C1 segment of cervical spinal cord (tissue), 14 donors: ENCODE results near the gene ADRA1B.
"Not testable (repeated sequence)": the region's sequence is repeated elsewhere in the genome, so short reads cannot be mapped to it uniquely, and the experiment has no call there.

Experiments used
- DNase-seq, 14 donors: peaks; one replicate each; lab custom pipeline; 2025; lab: John Stamatoyannopoulos, UW

The ADRA1B gene

DNA sequence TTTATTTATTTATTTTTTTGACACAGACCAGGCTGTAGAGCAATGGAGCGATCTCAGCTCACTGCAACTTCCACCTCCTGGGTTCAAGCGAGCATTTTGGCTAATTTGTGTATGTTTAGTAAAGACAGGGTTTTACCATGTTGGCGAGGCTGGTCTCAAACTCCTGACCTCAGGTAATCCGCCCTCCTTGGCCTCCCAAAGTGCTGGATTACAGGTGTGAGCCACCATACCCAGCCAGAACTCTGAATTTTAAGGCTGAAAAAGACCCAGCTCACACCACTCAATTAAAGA is 49.5 kb downstream of the ADRA1B start:
- not testable (repeated sequence) for DNase-seq

DNA sequence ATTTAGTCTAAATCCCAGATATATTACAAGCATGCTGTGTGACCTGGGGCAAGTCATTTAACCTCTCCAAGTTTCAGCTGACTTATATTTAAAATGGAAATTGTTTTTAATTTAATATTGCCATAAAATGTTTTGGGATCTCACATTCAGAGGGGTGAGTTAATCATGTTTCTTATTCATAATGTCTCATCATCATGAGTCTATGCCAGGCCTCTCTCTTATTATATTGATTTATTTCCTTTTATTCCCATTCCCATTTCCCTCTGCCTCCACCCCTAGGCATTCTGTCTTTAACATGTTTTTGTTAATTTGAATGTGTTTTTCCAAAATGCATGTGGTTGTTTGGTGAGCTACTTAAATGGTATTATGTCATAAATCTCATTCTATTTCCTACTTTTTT is 53.7 kb downstream of the ADRA1B start:
- DNase-seq = no peak

DNA sequence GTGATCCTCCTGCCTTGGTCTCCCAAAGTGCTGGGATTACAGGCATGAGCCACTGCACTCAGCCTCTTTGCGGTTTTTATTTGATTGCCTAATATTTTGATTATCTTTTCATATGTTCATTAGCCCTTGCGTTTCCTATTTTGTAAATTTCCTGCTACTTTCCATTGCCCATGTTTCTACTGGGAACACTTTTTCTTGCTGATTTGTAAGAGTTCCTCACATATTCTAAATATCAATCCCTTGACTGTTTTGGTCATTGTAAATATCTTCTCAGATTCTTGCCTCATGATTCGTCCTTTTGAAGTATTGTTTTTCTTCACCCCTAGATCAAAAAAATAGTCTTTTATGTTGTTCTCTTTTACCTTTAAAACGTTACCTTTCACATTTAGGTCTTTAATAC is 54.8 kb downstream of the ADRA1B start:
- no peak for DNase-seq

DNA sequence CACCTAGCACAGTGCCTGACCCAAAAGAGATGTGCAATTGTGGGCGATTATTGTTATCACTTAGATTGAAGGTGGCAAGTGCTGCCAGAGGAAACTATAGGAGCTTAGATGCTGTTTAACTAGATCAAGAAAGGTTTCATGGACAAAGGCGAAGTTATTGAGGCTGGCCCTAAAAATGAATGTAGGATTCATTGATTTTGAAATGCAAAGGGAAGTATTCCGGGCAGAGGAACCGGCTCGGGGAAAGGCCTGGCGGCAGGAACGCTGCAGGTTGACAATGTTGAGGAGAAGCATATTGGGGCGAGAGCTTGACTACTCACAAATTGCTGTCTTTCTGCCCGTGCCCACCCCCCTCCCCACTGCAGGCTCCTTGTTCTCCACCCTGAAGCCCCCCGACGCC is 55.2 kb downstream of the ADRA1B start:
- no peak for DNase-seq

DNA sequence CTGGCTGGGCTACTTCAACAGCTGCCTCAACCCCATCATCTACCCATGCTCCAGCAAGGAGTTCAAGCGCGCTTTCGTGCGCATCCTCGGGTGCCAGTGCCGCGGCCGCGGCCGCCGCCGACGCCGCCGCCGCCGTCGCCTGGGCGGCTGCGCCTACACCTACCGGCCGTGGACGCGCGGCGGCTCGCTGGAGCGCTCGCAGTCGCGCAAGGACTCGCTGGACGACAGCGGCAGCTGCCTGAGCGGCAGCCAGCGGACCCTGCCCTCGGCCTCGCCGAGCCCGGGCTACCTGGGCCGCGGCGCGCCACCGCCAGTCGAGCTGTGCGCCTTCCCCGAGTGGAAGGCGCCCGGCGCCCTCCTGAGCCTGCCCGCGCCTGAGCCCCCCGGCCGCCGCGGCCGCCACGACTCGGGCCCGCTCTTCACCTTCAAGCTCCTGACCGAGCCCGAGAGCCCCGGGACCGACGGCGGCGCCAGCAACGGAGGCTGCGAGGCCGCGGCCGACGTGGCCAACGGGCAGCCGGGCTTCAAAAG is 55.7 kb downstream of the ADRA1B start:
- no peak for DNase-seq

DNA sequence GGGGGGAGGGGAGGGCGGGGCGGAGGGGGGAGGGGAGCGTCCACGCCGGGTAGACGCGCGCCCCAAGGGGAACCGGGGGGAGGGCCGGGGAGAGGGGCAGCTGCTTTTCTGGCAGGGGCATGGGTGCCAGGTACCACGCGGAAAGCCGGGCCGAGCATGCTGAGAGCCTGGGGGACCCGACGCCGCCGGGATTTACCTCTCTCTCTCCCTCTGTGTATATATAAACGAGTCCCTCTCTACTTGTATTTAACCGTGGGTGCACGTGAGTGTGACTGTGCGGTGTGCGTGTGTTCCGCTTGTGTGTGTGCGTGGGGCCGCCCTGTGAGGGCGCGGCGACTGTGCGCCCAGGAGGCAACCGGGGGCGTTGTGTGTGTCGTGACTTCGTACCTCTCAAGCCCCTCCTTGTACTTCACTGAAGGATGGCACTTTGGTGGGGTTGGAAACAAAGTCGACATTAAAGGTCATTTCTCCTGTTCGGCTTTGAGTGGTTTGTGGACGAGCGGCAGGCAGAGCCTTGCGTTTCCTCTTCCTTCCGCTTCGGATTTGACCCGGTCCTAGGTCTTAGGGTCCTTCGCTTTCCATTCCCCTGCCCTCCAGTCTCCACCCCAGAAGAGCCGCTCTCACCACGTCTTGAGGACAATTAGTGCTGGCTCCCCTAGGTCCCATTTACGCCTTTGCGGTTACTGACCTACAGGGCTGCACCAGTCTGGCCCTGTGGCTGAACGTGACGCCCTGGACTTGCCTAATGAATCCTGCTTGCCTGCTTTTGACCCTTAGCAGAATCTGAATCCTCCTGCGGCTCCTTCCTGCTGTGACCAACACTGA is 56.5 kb downstream of the ADRA1B start:
- DNase-seq = no peak

DNA sequence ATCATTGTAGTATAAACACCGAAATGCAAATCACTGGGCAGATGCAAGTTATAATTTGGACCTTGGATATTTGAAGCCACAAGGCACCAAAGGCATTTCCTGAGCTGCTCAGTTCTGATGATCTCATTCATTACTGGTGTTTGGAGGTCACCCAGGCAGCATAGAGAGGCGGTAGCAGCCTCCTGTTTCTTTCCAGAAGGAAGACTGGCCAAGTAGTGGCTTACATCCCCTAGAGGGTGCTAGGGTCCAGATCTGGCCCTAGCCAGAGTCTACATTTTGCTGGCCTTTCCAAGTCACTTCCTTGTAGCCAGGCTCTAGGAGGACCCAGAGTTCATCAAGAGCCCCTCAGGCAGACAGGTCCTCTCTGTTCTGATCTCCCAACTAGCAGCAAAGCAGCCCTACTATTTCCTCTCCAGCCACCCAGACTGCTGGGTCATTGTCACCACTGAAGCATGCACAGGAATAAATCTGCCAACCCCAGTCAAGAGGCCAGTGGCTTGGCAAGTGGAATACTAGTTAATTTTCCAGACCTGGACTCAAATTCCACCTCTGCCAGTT is 59.3 kb downstream of the ADRA1B start:
- peak in 2 of 14 donors; percentile 1 to 2 for DNase-seq

DNA sequence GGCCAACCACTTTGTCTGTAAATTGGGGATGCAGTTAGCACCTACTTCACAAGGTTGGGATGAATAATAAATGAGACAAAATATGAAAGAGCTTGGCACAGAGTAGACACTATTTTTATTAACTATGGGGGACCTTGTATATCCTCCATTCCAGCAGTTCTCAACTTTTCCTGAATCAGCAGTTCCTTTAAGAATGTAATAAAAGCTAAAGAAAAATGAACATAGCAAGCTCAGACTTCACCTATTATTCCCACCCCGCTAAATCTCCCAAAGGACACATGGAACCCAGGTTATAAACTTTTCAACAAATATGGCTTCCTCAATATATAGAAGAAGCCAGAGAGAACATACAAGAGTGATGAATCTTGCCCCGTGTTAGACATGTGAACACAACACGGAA is 60.6 kb downstream of the ADRA1B start:
- no peak for DNase-seq

DNA sequence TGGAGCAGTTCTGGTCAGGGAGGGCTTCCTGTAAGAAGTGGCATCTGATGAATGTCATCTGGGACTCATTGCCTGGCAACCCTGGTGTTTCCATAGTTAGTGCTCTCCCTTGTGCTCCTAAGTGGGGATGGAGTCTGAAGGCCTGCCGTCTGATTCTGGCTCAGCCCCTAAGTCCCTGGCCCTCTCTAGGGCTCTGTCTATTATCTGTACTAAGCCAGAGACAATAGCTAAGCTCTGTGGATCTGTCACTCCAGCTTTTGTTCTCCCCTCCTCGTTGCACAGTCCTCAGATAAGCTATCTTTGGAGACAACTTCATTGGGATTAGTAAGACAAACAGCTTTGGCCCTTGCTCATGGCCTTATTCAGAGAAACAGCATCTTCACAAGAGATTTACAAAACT is 62.1 kb downstream of the ADRA1B start:
- no peak for DNase-seq

DNA sequence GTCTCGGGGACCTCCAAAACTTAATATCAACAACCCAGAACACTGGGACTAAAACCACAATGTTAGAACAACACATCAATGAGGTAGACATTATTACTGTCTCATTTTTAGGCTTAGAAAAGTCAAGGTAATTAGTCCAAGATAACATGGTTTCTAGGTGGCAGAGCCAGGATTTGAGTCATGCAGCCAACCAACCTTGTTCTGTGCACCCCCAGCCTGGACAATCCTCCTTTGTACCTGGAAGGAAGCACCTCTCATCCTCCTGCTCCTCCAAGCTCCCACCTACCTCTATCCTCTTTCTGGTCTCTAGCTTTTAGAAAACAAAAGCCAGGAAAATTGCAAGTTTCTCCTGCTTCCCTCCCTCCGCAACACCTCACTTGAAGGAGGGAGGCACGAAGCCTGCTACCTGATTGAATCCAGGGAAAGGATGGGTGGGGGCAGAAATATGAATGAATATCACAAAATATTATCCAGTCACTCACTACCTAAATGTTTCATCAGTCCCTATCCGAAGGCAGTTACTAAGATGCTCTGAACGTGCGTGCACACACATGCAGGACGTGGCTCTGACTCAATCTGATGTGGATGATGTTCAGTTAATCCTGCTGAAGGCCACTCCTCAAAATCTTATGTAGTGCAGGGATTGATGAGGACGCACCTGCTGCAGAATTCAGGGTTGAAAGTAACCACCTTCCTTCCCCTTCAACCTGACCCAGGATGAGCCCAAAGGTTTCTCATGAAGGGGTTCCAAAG is 66.3 kb downstream of the ADRA1B start:
- DNase-seq = no peak

DNA sequence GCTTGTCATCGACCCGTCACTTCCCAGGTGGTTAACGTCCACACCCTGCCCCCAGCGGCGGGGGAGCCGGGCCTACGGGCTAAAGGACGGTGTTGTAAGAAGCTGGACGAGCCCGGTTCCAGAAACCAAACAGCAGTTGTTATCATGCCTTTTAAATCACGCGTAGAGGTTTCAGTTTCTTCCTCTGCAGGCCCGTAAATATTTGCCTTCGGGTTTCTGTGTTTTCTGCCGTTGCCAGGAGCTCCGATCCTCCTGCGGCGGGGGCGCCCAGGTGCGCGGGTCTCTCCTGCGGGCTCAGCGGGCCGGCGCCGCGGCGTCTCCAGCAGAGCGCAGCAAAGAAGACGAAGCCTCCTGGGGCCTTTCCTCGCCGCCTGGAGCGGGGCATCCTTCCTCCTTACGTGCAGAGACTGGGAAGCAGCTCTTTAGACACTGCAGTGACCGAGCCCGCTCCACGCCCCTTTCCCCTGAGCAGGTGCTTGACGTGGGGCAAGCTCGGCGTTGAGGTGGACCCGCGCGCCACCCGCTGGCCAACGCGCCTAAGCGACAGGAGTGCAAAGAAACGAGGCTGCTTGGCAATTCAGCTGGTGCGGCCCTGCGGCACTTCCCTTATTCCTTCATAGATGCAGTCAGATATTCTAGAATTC is 70.9 kb downstream of the ADRA1B start:
- peak in 12 of 14 donors; percentile 4 to 54 (median 32) for DNase-seq

DNA sequence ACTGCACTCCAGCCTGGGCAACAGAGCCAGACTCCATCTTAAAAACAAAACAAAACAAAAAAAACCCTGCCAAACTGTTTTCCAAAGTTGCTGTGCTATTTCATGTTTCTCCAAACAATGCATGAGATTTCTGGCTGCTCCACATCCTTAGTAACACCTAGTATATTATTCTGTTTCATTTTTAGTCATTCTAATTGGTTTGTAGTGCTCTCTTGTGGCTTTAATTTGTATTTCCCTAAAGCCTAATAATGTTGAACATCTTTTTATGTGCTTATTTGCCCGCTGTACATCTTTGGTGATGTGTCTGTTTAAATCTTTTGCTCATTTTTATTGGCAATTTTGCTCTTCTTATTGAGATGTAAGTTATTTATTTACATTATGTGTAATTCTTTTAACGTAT is 74.2 kb downstream of the ADRA1B start:
- no peak for DNase-seq

DNA sequence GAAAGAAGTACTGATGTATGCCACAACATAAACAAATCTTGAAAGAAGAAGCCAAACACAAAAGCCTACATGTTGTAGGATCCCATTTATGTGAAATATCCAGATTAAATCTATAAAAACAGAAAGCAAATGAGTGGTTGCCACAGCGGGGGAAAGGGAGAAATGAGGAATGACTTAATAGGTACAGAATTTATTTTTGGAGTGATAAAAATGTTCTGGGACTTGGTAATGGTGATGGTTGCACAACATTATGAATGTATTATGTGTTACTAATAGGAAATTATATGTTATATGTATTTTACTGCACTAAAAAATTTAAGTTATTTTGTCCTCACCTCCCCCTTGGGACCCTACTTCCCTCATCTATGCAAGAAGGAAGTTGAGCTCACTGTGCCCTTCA is 76.3 kb downstream of the ADRA1B start:
- no peak for DNase-seq

DNA sequence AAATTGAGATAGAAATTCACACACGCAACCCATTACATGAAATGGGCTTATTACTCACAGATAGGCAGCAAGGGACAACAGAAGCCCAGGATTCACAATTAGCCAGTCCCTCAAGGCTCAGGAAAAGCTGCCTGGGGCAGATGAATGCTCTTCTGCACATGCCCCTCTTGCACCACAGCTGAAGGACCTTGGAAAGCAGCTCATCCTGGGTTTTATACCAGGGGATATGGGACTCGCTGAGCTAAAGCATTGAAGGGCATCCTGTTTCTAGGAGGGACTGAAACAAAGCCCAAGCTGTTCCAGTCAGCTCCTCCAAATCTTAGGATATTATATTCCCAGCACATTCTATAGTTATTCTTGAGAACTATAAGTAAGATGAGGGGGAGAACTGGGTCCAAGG is 76.9 kb downstream of the ADRA1B start:
- DNase-seq = no peak

DNA sequence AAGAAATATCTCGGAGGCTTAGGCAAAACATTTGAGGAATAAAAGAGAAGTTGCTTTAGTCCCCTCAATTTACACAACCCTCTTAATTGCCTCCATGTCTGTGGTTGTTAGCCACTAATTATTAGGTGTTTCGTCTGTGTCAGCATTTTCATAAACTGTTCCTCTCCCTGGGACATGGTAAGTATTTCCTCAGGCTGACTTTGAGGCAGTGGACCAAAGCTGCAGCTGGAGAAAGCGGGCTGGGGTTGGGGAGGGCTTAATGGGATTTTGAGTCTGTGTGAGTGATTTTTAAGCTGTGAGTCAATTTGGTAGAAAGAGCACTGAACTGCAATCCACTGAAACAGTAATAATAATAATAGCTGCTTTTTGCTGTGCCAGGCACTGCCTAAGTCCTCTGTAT is 79.6 kb downstream of the ADRA1B start:
- no peak for DNase-seq

DNA sequence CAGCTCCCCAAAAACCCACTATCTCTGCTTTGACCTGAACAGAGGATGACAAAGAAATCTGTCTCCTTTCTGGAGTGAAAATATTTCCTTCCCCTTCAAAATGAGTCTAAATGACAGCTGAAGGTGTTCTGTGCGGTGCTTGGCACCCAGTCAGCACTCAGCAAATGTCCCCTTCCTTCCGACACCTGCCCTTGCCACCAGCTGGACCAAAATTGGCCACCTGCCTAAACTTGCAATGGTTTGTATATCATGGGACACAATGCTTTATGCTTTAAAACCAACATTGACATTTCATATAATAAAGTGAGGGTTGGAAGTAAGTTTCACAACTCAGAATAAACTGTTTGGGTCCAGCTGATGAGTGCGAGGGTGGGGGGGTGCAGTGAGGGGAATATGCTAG is 85.2 kb downstream of the ADRA1B start:
- DNase-seq = no peak

DNA sequence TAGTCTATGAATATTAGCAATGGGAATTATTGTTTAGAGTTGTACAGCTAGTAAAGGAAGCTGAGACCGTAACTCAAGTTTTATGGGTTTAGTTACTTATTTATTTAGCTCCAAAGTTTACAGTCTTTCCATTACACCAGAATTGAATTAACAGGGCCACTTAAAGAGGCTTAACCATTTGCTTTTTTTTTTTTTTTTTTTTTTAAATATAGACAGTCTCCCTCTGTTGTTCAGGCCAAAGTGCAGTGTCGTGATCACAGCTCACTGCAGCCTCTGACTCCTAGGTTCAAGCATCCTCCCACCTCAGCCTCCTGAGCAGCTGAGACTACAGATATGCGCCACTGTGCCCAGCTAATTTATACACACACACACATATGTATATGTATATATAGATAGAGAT is 91.2 kb downstream of the ADRA1B start:
- no peak for DNase-seq

DNA sequence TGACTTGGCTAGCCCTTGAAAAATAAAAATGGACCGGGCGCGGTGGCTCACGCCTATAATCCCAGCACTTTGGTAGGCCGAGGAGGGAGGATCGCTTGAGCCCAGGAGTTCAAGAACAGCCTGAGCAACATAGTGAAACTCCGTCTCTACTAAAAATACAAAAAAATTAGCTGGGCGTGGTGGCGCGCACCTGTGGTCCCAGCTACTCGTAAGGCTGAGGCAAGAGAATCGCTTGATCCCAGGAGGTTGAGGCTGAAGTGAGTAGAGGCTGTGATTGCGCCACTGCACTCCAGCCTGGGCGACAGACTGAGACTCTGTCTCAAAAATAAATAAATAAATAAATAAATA is 92.2 kb downstream of the ADRA1B start:
- peak in 1 of 14 donors; percentile 40 for DNase-seq

DNA sequence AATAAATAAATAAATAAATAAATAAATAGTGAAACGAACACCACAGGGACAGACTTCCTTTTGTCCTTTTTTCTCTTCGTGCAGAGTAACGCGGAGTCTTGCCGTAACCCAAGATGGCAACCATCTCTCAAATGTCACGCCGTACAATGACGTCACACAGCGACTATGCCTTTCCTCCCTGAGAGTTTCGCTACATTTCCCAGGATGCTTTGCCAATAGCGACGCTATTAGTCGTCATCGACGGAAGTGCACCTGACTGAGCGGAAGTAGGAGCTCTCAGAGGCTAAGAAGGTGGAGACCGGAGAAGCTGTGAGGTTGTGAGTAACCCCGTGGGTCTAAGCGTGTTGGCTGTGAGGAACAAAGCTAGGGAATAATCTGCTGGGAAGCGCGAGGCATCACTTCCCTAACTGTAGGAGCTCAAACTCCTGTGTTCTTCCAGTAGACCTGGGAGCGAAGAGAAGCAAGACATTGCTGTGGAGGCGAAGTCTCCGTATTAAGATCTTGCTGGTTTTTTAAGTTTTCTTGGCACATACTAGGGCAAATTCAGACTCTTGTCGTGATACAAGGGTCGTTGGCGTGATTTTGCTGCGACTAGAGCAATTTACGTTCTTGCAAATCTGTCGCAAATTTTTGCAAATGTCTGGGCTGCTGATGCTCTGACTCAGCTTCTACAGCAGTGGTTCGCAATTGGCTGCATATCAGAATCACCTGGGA is 92.8 kb downstream of the ADRA1B start, which contains the start of gene TTC1:
TSS of gene TTC1 (plus strand) at position 263 of the 714 bp plus-strand sequence. CDS start 1,390 bp downstream, outside the sequence.
- peak; percentile 22 to 96 (median 90) for DNase-seq

DNA sequence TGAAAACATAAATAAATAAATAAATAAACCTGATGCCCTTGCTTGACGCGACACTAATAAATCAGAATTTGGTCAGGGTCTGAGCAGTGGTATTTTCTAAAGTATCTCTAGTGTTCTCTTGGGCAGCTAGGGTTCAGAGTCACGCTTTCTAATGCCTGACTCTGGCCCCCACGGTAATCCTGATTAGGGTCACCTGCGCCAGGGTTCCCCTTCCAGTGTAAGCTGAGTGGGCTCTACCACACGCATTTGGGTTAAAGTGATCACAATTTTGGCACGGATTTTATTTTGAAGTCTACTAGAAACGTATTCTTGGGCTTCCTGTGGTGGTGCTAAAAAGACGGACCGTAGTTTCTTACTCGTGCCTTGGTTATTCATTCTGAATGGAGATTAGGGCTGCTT is 93.3 kb downstream of the ADRA1B start:
- no peak for DNase-seq

DNA sequence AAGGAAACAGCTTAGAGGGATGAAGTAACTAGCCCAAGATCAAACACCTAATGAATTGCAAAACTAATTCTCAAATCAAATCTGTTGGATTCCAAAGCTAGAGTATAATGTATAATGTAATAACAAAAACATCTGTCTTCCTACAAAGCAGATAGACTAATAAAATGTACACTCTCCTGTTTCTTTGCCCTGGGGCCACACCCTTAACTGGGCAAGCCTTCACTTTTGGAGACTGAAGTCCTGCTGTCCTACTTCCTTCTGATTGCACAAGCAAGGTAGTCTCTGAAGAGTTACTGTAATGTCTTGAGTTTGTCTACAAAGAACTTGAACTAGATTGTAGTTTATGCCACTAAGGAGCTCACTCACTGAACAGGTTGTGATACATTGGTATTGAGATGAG is 95.2 kb downstream of the ADRA1B start:
- DNase-seq = no peak

DNA sequence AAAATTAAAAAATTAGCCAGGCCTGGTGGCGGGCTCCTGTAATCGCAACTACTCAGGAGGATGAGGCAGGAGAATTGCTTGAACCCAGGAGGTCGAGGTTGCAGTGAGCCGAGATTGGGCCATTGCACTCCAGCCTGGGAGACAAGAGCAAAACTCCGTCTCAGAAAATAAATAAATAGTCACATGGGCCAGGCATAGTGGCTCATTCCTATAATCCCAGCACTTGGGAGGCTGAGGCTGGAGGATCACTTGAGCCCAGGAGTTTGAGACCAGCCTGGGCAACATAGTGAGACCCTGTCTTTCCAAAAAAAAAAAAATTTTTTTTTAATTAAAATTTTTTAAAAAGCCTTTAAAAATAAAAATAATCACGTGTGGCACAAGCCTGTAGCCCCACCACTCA is 97.9 kb downstream of the ADRA1B start:
- DNase-seq = not testable (repeated sequence)
